Activated T-helper 2 cell treated with anti-CD3 and anti-CD28 coated beads, Interferon-gamma antibody, Interleukin-2, Interleukin-4, amounts not matched to agents 10 μg/mL and 5 μg/mL and 100 μg/mL, durations not matched to agents 14 hours and 24 hours and 36 hours (primary cell): ENCODE measurements around the gene VDAC1. TPM values are rescaled to one million over a fixed set of nuclear protein-coding genes. Genes with fewer than 3 reads are reported as not detected.

ENCODE experiments used
- DNase-seq: peaks from one replicate; pipeline ENCODE4 v3.0.0; 2021; ENCODE audit warnings: low spot score
- H3K27ac Mint-ChIP-seq: one replicate; pipeline ENCODE4 v1.8.0; 2021; ENCODE audit warnings: mixed read lengths
- H3K27me3 Mint-ChIP-seq: one replicate; pipeline ENCODE4 v1.8.0; 2021; ENCODE audit warnings: low read depth, mixed read lengths
- H3K36me3 Mint-ChIP-seq: one replicate; pipeline ENCODE4 v1.8.0; 2021; ENCODE audit warnings: low read depth, mixed read lengths
- H3K4me1 Mint-ChIP-seq: one replicate; pipeline ENCODE4 v1.8.0; 2021; ENCODE audit warnings: low read depth, mixed read lengths
- H3K4me3 Mint-ChIP-seq: one replicate; pipeline ENCODE4 v1.8.0; 2021; ENCODE audit warnings: low read depth, mild to moderate bottlenecking, moderate library complexity, mixed read lengths
- H3K9me3 Mint-ChIP-seq: one replicate; pipeline ENCODE4 v1.8.0; 2021; ENCODE audit warnings: mixed read lengths
- intact Hi-C: fragments of 100-400 bp; cut with micrococcal nuclease; formaldehyde crosslinking; loops from one replicate; pipeline ENCODE4 v1.15.1; 2023
- total RNA-seq: library from RNA; stranded (reverse); gene quantifications from 2 replicates; pipeline ENCODE4 v1.2.3, GENCODE V29; 2022

VDAC1 gene
- total RNA-seq, 1 donor from 2014 or later: 459 TPM

DNA sequence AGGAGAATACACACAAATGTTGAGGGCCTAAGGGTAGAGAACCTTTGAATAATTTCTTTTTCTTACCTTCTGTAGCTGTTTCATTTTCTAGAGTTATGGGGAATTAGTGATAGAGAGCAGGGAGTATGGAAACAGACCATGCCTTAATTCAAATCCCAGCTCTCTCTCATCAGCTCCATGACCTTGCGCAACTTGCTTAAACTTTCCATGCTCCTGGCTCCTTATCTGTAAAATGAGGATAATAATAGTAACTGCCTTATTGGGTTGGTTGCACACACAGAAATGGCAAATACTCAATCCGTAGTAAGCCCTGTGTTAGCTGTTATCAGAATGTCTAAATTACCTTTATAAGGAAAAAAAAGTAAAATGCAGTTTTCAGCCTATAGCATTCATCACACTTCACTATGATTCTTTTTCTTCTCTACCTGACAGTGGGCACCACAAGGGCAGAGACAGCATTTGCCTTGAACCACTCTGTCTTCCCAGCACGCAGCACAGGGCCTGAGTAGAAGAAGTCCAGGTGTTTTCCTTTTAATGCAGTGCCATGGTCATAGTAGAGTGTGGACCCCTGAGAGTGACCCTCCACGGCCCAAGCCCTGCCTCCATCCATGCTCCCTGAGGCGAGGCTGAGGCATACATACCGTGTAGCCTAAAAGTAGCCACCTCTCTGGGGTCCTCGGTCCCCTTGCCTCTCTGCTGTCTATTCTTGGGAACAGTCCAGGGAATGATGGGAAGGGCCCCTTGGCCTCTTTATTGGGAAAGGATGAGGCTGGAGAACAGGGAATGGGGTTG, 53.8 kb downstream of the VDAC1 start:
- H3K27me3 Mint-ChIP-seq: no peaks in the 10 kb centered on the region
- H3K4me1 Mint-ChIP-seq: peaks cover 5% of the 10 kb centered on the region
- H3K27ac Mint-ChIP-seq: no peak overlapping the region
- peaks cover 22% of the 10 kb centered on the region for H3K36me3 Mint-ChIP-seq
- DNase-seq: no peak
- intact Hi-C loops: no loop called here
- H3K4me3 Mint-ChIP-seq: no peak overlapping the region
- H3K9me3 Mint-ChIP-seq: no peaks in the 10 kb centered on the region

- intact Hi-C loops: no loop called here
- no peaks in the 10 kb centered on the region for H3K9me3 Mint-ChIP-seq
- H3K27me3 Mint-ChIP-seq: no peaks in the 10 kb centered on the region
- peaks cover 5% of the 10 kb centered on the region for H3K36me3 Mint-ChIP-seq
- H3K27ac Mint-ChIP-seq: no peak overlapping the region
- no peak for DNase-seq
- H3K4me3 Mint-ChIP-seq: no peak overlapping the region
- peaks cover 4% of the 10 kb centered on the region for H3K4me1 Mint-ChIP-seq
Observed at GRCh38 chr5:133948721-133949120, 56.1 kb downstream of the VDAC1 start.

- Mint-ChIP-seq H3K27me3 (no peaks in the 10 kb centered on the region), H3K9me3 (no peaks in the 10 kb centered on the region), H3K27ac (no peak overlapping the region), H3K4me1 (peaks cover 4% of the 10 kb centered on the region), H3K4me3 (no peak overlapping the region), H3K36me3 (no peaks in the 10 kb centered on the region)
- intact Hi-C loops: no loop called here
- DNase-seq: no peak
Observed at GRCh38 chr5:133947431-133947841, 57.3 kb downstream of the VDAC1 start.

GRCh38 chr5:133945568-133945967, 59.2 kb downstream of the VDAC1 start:
- Mint-ChIP-seq H3K9me3 (no peaks in the 10 kb centered on the region), H3K27ac (no peak overlapping the region), H3K36me3 (no peaks in the 10 kb centered on the region), H3K4me3 (no peak overlapping the region), H3K4me1 (peaks cover 4% of the 10 kb centered on the region), H3K27me3 (no peaks in the 10 kb centered on the region)
- DNase-seq: no peak
- intact Hi-C loops: loop anchor here (2.0 kb wide), 2 partner anchors 191 to 457 kb away; no protein-coding TSS in a partner anchor

DNA sequence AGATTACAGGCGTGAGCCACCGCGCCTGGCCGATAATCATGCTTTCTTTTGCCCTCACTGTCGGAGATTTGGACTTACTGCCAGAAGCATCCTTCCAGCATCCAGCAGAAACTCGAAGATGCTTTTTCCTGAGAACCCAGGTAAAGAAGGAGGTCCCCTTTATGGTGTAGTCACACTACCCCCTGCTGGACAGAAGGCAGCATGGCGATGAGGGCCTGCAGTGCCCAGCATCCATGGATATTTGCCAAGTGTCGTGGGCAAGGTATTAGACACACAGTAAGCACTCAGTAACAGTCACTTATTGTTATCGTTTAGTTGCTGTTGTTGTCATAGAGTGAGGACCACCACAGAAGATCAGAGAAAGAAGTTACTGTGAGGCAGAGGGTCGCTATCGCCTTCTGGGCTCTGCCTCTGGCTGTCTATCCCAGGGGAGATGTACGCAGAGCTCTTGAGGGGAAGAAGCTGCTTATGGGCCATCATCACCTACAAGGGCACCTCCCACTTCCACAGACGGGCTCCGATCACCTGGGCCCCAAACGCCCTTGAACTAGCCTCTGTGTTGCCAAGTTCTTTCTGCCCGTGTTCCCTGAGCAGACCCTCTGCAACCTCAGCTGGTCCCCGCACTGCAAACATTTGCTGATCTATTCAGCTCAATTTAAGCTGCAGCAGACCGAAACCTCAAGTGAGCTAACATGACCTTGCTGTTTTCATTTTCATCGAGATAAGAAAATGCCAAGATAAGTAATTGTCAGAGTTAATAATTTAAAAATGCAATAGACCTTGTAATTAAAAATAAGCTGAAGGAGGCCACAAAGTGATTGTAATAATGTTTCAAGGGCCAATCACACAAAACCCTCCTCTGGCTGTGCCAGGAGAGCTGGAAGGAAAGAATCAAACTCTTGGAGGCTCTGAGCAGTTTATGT, 60.3 kb downstream of the VDAC1 start:
- Mint-ChIP-seq H3K4me3 (no peak overlapping the region), H3K9me3 (no peaks in the 10 kb centered on the region), H3K4me1 (peaks cover 6% of the 10 kb centered on the region), H3K27me3 (no peaks in the 10 kb centered on the region), H3K27ac (no peak overlapping the region), H3K36me3 (no peaks in the 10 kb centered on the region)
- intact Hi-C loops: loop anchor here (1.0 to 5.0 kb wide), 4 partner anchors 190 to 522 kb away; no protein-coding TSS in a partner anchor
- DNase-seq: no peak

GRCh38 chr5:133943475-133943817, 61.3 kb downstream of the VDAC1 start:
- Mint-ChIP-seq H3K36me3 (no peaks in the 10 kb centered on the region), H3K4me1 (peaks cover 11% of the 10 kb centered on the region), H3K27me3 (no peaks in the 10 kb centered on the region), H3K4me3 (no peak overlapping the region), H3K9me3 (no peaks in the 10 kb centered on the region), H3K27ac (no peak overlapping the region)
- intact Hi-C loops: loop anchor here (5.0 kb wide), 1 partner anchor 521 kb away; no protein-coding TSS in a partner anchor
- no peak for DNase-seq

DNA sequence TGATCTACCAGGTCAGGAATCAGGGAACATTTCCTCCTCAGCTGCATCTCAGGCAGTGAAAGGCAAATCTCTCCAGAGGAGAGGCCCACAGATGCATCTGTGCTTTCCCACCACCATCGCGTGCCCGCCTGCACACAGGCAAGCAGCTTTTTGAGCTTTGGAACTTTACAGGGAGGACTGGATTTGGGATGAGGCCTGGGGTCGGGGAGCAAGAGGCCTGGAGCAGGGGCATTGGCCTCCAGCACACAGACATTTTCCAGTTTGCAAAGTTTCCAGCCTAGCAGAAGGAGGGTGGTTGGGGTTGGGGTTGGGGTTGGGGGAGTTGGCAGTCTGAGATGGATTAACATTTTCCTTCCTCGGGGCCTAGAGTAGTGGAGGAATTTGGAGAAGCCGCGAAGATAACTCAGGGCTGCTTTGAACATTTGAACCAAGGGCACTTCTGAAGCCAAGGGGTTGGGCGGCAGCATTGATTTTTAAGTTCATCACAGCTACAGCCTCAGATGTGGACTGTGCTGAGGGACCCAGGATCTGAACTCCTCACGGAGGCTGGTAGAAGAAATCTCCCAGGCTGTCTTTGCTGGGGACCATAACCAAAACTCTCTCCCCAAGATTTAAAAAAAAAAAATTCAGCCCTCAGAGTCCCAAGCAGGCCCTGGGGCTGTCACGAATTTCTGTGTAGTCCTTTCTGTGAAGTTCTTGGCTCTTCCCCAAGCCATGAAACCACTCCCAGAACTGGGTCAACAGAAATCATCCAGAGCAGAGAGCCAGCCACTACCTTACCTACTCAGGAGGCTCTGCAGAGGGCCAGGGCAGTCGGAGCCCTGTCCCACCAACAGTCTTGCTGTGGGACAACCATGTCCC, 61.9 kb downstream of the VDAC1 start:
- Mint-ChIP-seq H3K27me3 (no peaks in the 10 kb centered on the region), H3K4me3 (no peak overlapping the region), H3K4me1 (peaks cover 11% of the 10 kb centered on the region), H3K27ac (no peak overlapping the region), H3K9me3 (no peaks in the 10 kb centered on the region), H3K36me3 (no peaks in the 10 kb centered on the region)
- no peak for DNase-seq
- intact Hi-C loops: loop anchor here (5.0 kb wide), 1 partner anchor 521 kb away; no protein-coding TSS in a partner anchor

- no peaks in the 10 kb centered on the region for H3K9me3 Mint-ChIP-seq
- no peak overlapping the region for H3K4me3 Mint-ChIP-seq
- intact Hi-C loops: loop anchor here (5.0 kb wide), 1 partner anchor 519 kb away; no protein-coding TSS in a partner anchor
- no peaks in the 10 kb centered on the region for H3K27me3 Mint-ChIP-seq
- DNase-seq: no peak
- H3K4me1 Mint-ChIP-seq: peaks cover 11% of the 10 kb centered on the region
- H3K27ac Mint-ChIP-seq: no peak overlapping the region
- no peaks in the 10 kb centered on the region for H3K36me3 Mint-ChIP-seq
Observed at GRCh38 chr5:133941456-133942196, 63.1 kb downstream of the VDAC1 start.

- peak overlapping the region; percentile 5 for H3K27ac Mint-ChIP-seq
- intact Hi-C loops: loop anchor here (5.0 kb wide), 1 partner anchor 517 kb away; no protein-coding TSS in a partner anchor
- peaks cover 11% of the 10 kb centered on the region for H3K4me1 Mint-ChIP-seq
- H3K27me3 Mint-ChIP-seq: no peaks in the 10 kb centered on the region
- H3K9me3 Mint-ChIP-seq: no peaks in the 10 kb centered on the region
- no peak for DNase-seq
- no peaks in the 10 kb centered on the region for H3K36me3 Mint-ChIP-seq
- no peak overlapping the region for H3K4me3 Mint-ChIP-seq
Observed at GRCh38 chr5:133939668-133940067, 65.1 kb downstream of the VDAC1 start.

- no peaks in the 10 kb centered on the region for H3K9me3 Mint-ChIP-seq
- intact Hi-C loops: no loop called here
Observed at GRCh38 chr5:133938929-133939328, 65.8 kb downstream of the VDAC1 start.

GRCh38 chr5:133938039-133938821, 66.5 kb downstream of the VDAC1 start:
- Mint-ChIP-seq H3K4me3 (no peak overlapping the region), H3K27me3 (no peaks in the 10 kb centered on the region), H3K9me3 (no peaks in the 10 kb centered on the region), H3K27ac (no peak overlapping the region), H3K36me3 (no peaks in the 10 kb centered on the region), H3K4me1 (peaks cover 21% of the 10 kb centered on the region)
- intact Hi-C loops: no loop called here
- DNase-seq: no peak

More at GRCh38 chr5:133938929-133939328, 65.8 kb downstream of the VDAC1 start:
- H3K27me3 Mint-ChIP-seq: no peaks in the 10 kb centered on the region
- H3K4me1 Mint-ChIP-seq: peaks cover 19% of the 10 kb centered on the region
- no peak for DNase-seq
- H3K36me3 Mint-ChIP-seq: no peaks in the 10 kb centered on the region
- H3K4me3 Mint-ChIP-seq: no peak overlapping the region
- H3K27ac Mint-ChIP-seq: peak overlapping the region; percentile 37
